Stimulated activated CD4-positive, alpha-beta T cell treated with anti-CD3 and anti-CD28 coated beads, Interleukin-15, amount 100 ng/mL, for 1 hour (primary cell): ENCODE measurements around the gene ZNF189.

Experiments used
- DNase-seq, 2 donors: peaks; one replicate each; pipeline ENCODE4 v3.0.0-alpha.2; 2020; ENCODE audit warnings: low read depth in 1 of 2, low spot score in 1 of 2

Gene ZNF189

GRCh38 chr9:101448680-101449070 is 50.0 kb downstream of the ZNF189 start:
- DNase-seq: no peak

GRCh38 chr9:101449071-101449721 is 50.5 kb downstream of the ZNF189 start:
- peak in 1 of 2 donors; percentile 25 for DNase-seq

- DNase-seq: no peak
Measured at GRCh38 chr9:101450931-101451330, 52.3 kb downstream of the ZNF189 start.

GRCh38 chr9:101451498-101451897 is 52.8 kb downstream of the ZNF189 start:
- no peak for DNase-seq

- no peak for DNase-seq
Measured at GRCh38 chr9:101453776-101454570, 55.3 kb downstream of the ZNF189 start.

- DNase-seq: no peak
Measured at GRCh38 chr9:101455656-101456240, 57.1 kb downstream of the ZNF189 start.

GRCh38 chr9:101457003-101457402 is 58.4 kb downstream of the ZNF189 start:
- no peak for DNase-seq

GRCh38 chr9:101458963-101459631 is 60.4 kb downstream of the ZNF189 start:
- DNase-seq: no peak
